Skin of body (tissue), 2 donors: ENCODE measurements around the gene LHPP. TPM values are rescaled to one million over a fixed set of nuclear protein-coding genes. Genes with fewer than 3 reads are reported as not detected.

Experiments
- DNase-seq: peaks from one replicate; lab custom pipeline; 2025; lab: John Stamatoyannopoulos, UW
- total RNA-seq: library from RNA; depleted of rRNA; stranded (reverse); fragments of >200 nt; gene quantifications from one replicate; pipeline ENCODE4 v1.2.3, GENCODE V29; 2014

LHPP gene
- total RNA-seq, 1 donor from 2014 or later, result 7.7 TPM

DNA sequence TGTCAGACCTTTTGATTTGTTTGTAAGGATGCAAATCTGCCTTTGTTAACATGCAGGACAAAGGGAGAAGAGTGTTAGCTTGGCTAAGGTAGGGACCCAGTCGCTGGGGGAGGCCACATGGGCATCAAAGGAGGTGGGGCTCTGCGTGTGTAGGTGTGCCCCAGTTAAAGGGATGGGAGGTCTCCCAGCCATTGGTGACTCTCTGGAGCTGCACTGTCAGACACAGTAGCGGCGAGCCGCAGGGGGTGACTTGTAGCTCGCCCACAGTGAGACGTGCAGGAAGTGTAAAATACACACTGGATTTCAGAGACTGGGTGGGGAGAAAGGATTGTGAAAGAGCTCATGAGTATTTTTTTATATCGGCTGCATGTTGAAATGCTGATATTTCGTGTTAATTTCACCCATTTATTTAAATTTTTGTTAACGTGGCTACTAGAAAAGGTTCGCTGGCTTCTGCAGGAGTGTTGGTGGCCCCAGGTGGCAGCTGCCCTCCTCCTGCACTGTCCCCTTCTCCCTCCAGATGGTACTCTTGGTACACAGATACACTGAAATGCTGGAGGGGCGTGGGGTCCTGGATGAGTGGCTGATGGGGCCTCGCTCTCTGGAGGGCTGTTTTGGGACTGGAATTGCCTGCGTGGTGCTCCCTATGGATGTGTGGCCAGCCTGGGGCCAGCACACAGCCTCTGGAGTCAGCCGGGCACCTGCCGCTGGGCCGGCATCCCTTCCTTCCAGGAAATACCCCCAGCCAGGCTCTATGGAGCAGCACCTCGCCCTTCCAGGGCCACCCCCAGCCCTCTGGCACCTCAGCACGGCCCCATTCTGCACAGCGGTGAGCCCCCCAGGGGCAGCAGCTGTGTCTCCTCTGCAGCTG is 59.2 kb downstream of the LHPP start:
- DNase-seq, result no peak

DNA sequence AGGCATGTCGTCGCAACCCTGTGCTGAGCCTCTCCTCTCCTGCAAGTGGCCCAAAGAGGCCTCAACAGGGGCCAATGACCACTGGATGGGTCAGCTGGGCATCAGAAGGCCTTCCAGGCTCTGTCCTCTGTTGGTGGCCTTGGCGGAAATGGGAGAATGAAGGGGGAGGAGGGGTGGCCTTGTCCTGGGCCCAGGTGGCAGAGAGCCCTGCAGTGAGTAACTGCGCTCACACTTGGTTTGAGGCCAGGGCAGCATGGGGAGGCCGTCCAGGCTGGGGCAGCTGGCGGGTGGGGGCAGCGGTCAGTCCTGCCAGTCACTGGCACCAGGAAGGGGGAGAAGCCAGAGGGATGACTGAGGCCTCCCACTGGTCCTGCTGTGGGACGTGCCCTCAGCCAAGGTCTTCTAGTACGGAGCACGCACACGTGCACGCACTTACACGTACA is 59.8 kb downstream of the LHPP start:
- DNase-seq, result no peak

- no peak for DNase-seq
Observed at GRCh38 chr10:124522131-124522932, 60.7 kb downstream of the LHPP start.

- peak; percentile 9 for DNase-seq
Observed at GRCh38 chr10:124522933-124523871, 61.6 kb downstream of the LHPP start.

- no peak for DNase-seq
Observed at GRCh38 chr10:124523901-124524300, 62.3 kb downstream of the LHPP start.

GRCh38 chr10:124524991-124525653 is 63.5 kb downstream of the LHPP start:
- DNase-seq, result no peak

GRCh38 chr10:124525751-124526600 is 64.4 kb downstream of the LHPP start:
- no peak for DNase-seq

DNA sequence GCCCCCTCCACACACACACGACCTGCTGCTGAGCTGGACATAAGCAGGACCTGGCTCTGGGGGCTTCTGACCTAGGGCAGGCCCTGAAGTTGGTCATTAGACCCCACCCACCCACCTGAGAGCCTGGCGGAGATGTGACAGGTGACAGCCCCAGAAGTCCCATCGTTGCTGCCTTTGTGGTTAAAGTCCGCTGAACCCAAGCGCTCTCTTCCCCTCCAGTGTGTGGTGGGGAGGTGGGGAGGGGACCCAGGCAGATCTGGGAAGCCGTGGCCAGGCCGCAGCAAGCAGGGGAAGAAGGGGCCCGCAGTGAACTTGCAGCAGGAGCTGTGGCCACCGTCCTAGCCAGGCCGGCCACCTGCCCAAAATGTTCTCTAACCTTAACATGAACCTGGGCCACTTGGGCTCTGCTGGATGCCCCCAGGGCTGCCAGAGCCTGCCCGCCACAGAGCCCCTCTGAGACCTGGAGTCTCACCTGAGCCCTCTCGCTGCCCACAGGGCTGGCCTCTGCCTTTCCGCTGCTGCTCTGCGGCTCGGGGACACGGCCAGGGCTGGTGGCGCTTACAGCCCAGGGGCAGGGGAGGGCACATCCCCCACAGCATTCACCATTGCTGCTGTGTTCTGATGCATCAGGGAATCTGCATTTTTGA is 65.1 kb downstream of the LHPP start:
- no peak for DNase-seq

DNA sequence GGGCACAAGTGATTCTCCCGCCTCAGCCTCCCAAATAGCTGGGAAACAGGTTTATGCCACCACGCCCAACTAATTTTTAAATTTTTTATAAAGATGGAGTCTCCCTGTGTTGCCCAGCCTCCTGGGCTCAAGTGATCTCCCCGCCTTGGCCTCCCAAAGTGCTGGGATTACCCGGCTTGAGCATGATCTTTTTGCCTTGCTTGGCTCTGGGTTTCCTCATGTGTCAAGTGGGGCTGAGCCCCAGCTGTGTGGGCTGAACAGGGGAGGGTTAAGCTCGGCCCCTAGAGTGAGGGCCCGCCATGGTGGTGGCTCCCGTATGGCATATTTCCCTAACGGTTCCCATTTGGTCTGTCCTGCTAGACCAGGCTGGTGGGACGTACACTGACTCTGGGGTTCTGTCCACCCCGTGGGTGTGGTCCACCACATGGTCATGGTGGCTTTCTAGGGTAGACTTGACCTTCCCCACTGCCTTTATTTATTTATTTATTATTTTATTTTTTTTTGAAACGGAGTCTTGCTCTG is 66.3 kb downstream of the LHPP start:
- DNase-seq, result no peak

- no peak for DNase-seq
Observed at GRCh38 chr10:124529661-124530214, 68.1 kb downstream of the LHPP start.

- peak; percentile 50 for DNase-seq
Observed at GRCh38 chr10:124530215-124530665, 68.6 kb downstream of the LHPP start.

DNA sequence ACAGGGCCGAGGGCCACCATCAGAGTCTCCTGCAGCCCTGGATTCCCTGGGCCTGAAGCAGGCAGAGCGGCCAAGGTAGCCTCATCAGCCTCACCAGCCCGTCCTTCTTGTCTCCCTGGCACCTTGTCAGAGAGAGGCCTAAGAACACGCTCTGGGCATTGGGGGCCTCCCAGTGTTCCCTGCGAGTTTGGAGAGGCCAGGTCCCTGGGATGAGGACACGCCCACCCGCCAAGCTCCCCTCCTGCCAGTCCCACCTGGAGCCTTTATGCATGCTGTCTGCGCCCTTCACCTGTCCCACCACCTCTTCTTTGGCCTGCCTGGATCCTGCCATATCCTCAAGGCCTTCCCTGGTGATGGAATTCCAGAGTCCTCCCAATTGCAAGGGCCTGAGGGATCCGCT is 69.2 kb downstream of the LHPP start:
- DNase-seq, result no peak

GRCh38 chr10:124532106-124532641 is 70.6 kb downstream of the LHPP start:
- no peak for DNase-seq

DNA sequence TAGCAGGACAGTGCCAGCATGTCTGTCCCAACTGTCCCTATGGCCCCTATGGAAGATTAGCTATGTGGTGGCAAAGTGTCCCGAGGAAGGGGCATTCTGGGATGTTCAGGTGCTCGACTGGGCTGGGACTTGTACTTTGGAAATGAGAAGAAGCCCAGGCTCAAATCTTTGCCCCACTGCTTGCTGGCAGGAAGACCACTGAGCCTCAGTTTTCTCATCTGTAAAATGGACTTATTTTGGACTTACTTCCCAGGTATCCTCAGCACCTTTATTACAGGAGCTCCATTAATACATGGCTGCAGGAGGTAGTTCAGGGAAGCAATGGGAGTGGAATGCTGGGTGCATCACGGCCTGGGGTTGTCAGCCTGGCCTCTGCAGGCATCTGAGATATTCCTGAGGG is 71.2 kb downstream of the LHPP start:
- DNase-seq, result no peak

GRCh38 chr10:124533266-124533665 is 71.6 kb downstream of the LHPP start:
- DNase-seq, result no peak

GRCh38 chr10:124534231-124534798 is 72.7 kb downstream of the LHPP start:
- DNase-seq, result no peak

DNA sequence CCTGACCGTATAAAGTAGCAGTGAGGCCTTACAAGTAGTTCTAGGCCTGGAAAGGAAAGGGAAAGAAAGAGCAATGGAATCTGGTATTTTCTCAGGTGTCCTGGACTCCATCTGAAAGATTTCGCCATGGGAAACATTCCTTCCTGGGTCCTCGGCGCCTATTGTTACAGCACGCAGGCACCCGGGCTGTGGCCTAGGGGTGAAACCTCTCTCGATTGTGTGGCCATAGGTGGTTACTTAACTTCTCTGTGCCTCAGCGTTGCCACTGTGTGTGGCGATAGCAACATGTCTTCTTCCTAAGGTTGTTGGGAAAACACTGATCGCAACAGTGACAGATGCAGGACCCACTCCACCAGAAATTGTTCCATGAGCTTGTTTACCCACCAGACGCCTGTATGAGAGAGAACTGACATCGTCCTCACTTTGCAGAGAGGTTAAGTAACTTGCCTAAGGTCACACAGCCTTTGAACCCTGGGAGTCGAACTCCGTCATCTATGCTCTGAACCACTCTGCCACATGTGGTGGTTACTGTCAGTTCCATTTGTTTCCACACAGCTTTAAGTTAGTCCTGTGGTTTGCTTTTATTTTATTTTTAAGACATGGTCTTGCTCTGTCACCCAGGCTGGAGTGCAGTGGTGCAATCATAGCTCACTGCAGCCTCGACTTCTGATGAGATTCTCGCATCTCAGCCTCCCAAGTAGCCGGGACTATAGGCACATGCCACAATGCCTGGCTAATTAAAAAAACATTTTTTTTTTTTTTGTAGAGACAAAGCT is 73.4 kb downstream of the LHPP start:
- DNase-seq, result no peak
